WERI-Rb-1 (cell line): ENCODE data around the gene GATA6.

Source experiments
- DNase-seq: peaks from one replicate; pipeline ENCODE4 v3.0.0-alpha.2; 2020
- H3K27ac ChIP-seq: fragments of 250-450 bp; sonication (Bioruptor Pico); 2 replicates; pipeline ENCODE4 v1.5.1; 2020; ENCODE audit warnings: mild to moderate bottlenecking, moderate library complexity
- H3K27me3 ChIP-seq: fragments of 250-450 bp; sonication (Bioruptor Pico); 2 replicates; pipeline ENCODE4 v1.5.1; 2021; ENCODE audit warnings: mild to moderate bottlenecking, low read depth, moderate library complexity; ENCODE audit not compliant: insufficient read depth, severe bottlenecking
- H3K36me3 ChIP-seq: fragments of 250-450 bp; sonication (Bioruptor Pico); 2 replicates; pipeline ENCODE4 v1.5.1; 2020; ENCODE audit warnings: mild to moderate bottlenecking, moderate library complexity
- H3K4me3 ChIP-seq: 2 replicates; pipeline ENCODE4 v1.5.1; 2011; ENCODE audit warnings: low read depth, mild to moderate bottlenecking, control low read depth, low read length
- H3K9me3 ChIP-seq: fragments of 250-450 bp; sonication (Bioruptor Pico); 2 replicates; pipeline ENCODE4 v1.5.1; 2021; ENCODE audit warnings: mild to moderate bottlenecking, moderate library complexity; ENCODE audit not compliant: severe bottlenecking
- CTCF ChIP-seq: IDR thresholded peaks from 2 replicates; pipeline ENCODE4 v1.5.1; 2011; ENCODE audit warnings: low read depth, mild to moderate bottlenecking, control low read depth, inconsistent platforms, low read length

Gene GATA6

GRCh38 chr18:22250591-22250996, 81.2 kb downstream of the GATA6 start:
- no peak overlapping the region for H3K27ac ChIP-seq
- H3K27me3 ChIP-seq = peaks cover 93% of the 10 kb centered on the region
- H3K36me3 ChIP-seq = no peaks in the 10 kb centered on the region
- no peaks in the 10 kb centered on the region for H3K9me3 ChIP-seq
- DNase-seq = no peak
- TF ChIP-seq CTCF = no peak
- H3K4me3 ChIP-seq = no peak overlapping the region
